LNCaP clone FGC (cell line): Measurements from ENCODE around the gene CLMN.

Experiments
- DNase-seq: peaks from one replicate; pipeline ENCODE4 v3.0.0-alpha.2; 2011; ENCODE audit warnings: low read depth
- H3K4me3 ChIP-seq: 2 replicates; pipeline ENCODE4 v1.5.1; 2011; ENCODE audit warnings: mild to moderate bottlenecking, low read depth, low read length, control low read depth
- CTCF ChIP-seq: IDR thresholded peaks from 2 replicates; pipeline ENCODE4 v1.5.1; 2012; ENCODE audit warnings: mild to moderate bottlenecking; ENCODE audit not compliant: control insufficient read depth, insufficient read depth; ENCODE audit errors: extremely low read depth

CLMN gene

GRCh38 chr14:95222151-95222631 is 97.5 kb downstream of the CLMN start:
- TF ChIP-seq CTCF = no peak
- no peak overlapping the region for H3K4me3 ChIP-seq
- DNase-seq = no peak

GRCh38 chr14:95221531-95221930 is 98.2 kb downstream of the CLMN start:
- no peak overlapping the region for H3K4me3 ChIP-seq
- TF ChIP-seq CTCF = no peak
- no peak for DNase-seq

- H3K4me3 ChIP-seq = no peak overlapping the region
- no peak for TF ChIP-seq CTCF
- no peak for DNase-seq
These were observed 99.0 kb downstream of the CLMN start for GRCh38 chr14:95220663-95221231.

GRCh38 chr14:95218472-95219193 is 101.1 kb downstream of the CLMN start:
- no peak for TF ChIP-seq CTCF
- no peak overlapping the region for H3K4me3 ChIP-seq
- DNase-seq = no peak

GRCh38 chr14:95218006-95218405 is 101.7 kb downstream of the CLMN start:
- no peak for TF ChIP-seq CTCF
- no peak for DNase-seq
- H3K4me3 ChIP-seq = no peak overlapping the region

- H3K4me3 ChIP-seq = no peak overlapping the region
- no peak for DNase-seq
- TF ChIP-seq CTCF = no peak
These were observed 102.3 kb downstream of the CLMN start for GRCh38 chr14:95217391-95217900.
